ENCODE measurements around the gene PIK3CB. TPM values are rescaled to one million over a fixed set of nuclear protein-coding genes. Genes with fewer than 3 reads are reported as not detected.

The PIK3CB gene
- total RNA-seq, 2 donors from 2014 or later: 51.4 to 53.0 TPM

GRCh38 chr3:138717348-138717747 is 117.4 kb downstream of the PIK3CB start:
- Histone ChIP-seq H3K4me3 (ENCODE audit: low read length) (no peak overlapping the region), H3K36me3 (ENCODE audit: control insufficient read depth, insufficient read depth, low read length) (peaks cover 80% of the 10 kb centered on the region), H3K9me3 (ENCODE audit: control insufficient read depth, low read length) (no peaks in the 10 kb centered on the region), H3K4me1 (ENCODE audit: control insufficient read depth, insufficient read depth, low read length) (no peaks in the 10 kb centered on the region), H3K9ac (ENCODE audit: extremely low read depth, low read length, poor library complexity, severe bottlenecking) (no peak overlapping the region), H3K27me3 (ENCODE audit: control insufficient read depth, insufficient read depth, low read length, poor library complexity, severe bottlenecking) (no peaks in the 10 kb centered on the region), H3K27ac (ENCODE audit: low read depth, low read length) (no peak overlapping the region)
- H3K27ac Mint-ChIP-seq: no peak overlapping the region
- H3K27me3 Mint-ChIP-seq (ENCODE audit: insufficient read depth): no peaks in the 10 kb centered on the region
- H3K36me3 Mint-ChIP-seq (ENCODE audit: low read depth): peaks cover 40% of the 10 kb centered on the region
- no peak overlapping the region for H3K4me3 Mint-ChIP-seq
- WGBS, 2 experiments (ENCODE audit: insufficient coverage in 1 of 2, insufficient read length in 1 of 2): 89 to 100% methylated on average over 1 of the region's 2 CpGs
- no peak for DNase-seq
- no peaks in the 10 kb centered on the region for H3K4me1 Mint-ChIP-seq
- H3K9me3 Mint-ChIP-seq: no peaks in the 10 kb centered on the region
- TF ChIP-seq, protein P1, sequence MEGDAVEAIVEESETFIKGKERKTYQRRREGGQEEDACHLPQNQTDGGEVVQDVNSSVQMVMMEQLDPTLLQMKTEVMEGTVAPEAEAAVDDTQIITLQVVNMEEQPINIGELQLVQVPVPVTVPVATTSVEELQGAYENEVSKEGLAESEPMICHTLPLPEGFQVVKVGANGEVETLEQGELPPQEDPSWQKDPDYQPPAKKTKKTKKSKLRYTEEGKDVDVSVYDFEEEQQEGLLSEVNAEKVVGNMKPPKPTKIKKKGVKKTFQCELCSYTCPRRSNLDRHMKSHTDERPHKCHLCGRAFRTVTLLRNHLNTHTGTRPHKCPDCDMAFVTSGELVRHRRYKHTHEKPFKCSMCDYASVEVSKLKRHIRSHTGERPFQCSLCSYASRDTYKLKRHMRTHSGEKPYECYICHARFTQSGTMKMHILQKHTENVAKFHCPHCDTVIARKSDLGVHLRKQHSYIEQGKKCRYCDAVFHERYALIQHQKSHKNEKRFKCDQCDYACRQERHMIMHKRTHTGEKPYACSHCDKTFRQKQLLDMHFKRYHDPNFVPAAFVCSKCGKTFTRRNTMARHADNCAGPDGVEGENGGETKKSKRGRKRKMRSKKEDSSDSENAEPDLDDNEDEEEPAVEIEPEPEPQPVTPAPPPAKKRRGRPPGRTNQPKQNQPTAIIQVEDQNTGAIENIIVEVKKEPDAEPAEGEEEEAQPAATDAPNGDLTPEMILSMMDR (conservative IDR thresholded peaks at IDR 0.05): no peak

GRCh38 chr3:138712086-138712485 is 122.6 kb downstream of the PIK3CB start:
- Histone ChIP-seq H3K9me3 (ENCODE audit: control insufficient read depth, low read length) (no peaks in the 10 kb centered on the region), H3K36me3 (ENCODE audit: control insufficient read depth, insufficient read depth, low read length) (peaks cover 82% of the 10 kb centered on the region), H3K4me1 (ENCODE audit: control insufficient read depth, insufficient read depth, low read length) (no peaks in the 10 kb centered on the region), H3K4me3 (ENCODE audit: low read length) (no peak overlapping the region), H3K9ac (ENCODE audit: extremely low read depth, low read length, poor library complexity, severe bottlenecking) (no peak overlapping the region), H3K27me3 (ENCODE audit: control insufficient read depth, insufficient read depth, low read length, poor library complexity, severe bottlenecking) (no peaks in the 10 kb centered on the region), H3K27ac (ENCODE audit: low read depth, low read length) (no peak overlapping the region)
- Mint-ChIP-seq H3K4me3 (no peak overlapping the region), H3K4me1 (no peaks in the 10 kb centered on the region), H3K27me3 (ENCODE audit: insufficient read depth) (no peaks in the 10 kb centered on the region), H3K27ac (no peak overlapping the region), H3K9me3 (no peaks in the 10 kb centered on the region), H3K36me3 (ENCODE audit: low read depth) (peaks cover 48% of the 10 kb centered on the region)
- DNase-seq: no peak
- 93% methylated on average over 2 of the region's 4 CpGs; no CpG with 5 or more reads in 1 of the 2 experiments for WGBS, 2 experiments (ENCODE audit: insufficient coverage in 1 of 2, insufficient read length in 1 of 2)
- TF ChIP-seq, protein P1 (conservative IDR thresholded peaks at IDR 0.05): no peak

DNA sequence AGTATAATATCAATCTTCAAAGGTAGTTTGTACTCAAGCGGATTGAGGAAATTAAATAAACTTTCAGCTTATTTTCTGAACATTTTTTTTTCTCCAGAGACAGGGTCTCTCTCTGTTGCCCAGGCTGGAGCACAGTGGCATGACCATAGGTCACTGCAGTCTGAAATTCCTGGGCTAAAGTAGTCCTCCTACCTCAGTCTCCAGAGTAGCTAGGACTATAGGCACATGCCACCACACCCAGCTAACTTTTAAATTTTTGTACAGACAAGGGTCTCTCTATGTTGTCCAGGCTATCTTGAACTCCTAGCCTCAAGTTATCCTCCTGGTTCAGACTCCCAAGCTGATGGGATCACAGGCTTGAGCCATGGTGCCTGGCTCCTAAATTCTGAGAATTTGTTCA is 129.1 kb downstream of the PIK3CB start:
- Histone ChIP-seq H3K9ac (ENCODE audit: extremely low read depth, low read length, poor library complexity, severe bottlenecking) (no peak overlapping the region), H3K27ac (ENCODE audit: low read depth, low read length) (no peak overlapping the region), H3K27me3 (ENCODE audit: control insufficient read depth, insufficient read depth, low read length, poor library complexity, severe bottlenecking) (no peaks in the 10 kb centered on the region), H3K4me3 (ENCODE audit: low read length) (no peak overlapping the region), H3K4me1 (ENCODE audit: control insufficient read depth, insufficient read depth, low read length) (no peaks in the 10 kb centered on the region), H3K36me3 (ENCODE audit: control insufficient read depth, insufficient read depth, low read length) (peaks cover 93% of the 10 kb centered on the region), H3K9me3 (ENCODE audit: control insufficient read depth, low read length) (no peaks in the 10 kb centered on the region)
- TF ChIP-seq, protein P1 (conservative IDR thresholded peaks at IDR 0.05): no peak
- Mint-ChIP-seq H3K27ac (no peak overlapping the region), H3K4me1 (no peaks in the 10 kb centered on the region), H3K36me3 (ENCODE audit: low read depth) (peaks cover 59% of the 10 kb centered on the region), H3K27me3 (ENCODE audit: insufficient read depth) (no peaks in the 10 kb centered on the region), H3K9me3 (no peaks in the 10 kb centered on the region), H3K4me3 (no peak overlapping the region)
- DNase-seq: no peak
- 91% methylated on average over 1 of the region's 1 CpG; no CpG with 5 or more reads in 1 of the 2 experiments for WGBS, 2 experiments (ENCODE audit: insufficient coverage in 1 of 2, insufficient read length in 1 of 2)

Data from endodermal cell (in vitro differentiated cells).